GM21423 (cell line): ENCODE data around the gene ZRSR2.
"Not testable (repeated sequence)": the region's sequence is repeated elsewhere in the genome, so short reads cannot be mapped to it uniquely, and the experiment has no call there.

Experiments
- ATAC-seq: cut with Tn5 transposase; IDR thresholded peaks from one replicate; pipeline ENCODE4 v1.9.1; 2021; ENCODE audit warnings: mild to moderate bottlenecking, moderate library complexity; ENCODE audit not compliant: unreplicated experiment

The ZRSR2 gene

GRCh38 chrX:15797707-15798106 is 7.4 kb downstream of the ZRSR2 start:
- no peak for ATAC-seq

GRCh38 chrX:15804563-15804962 is 14.3 kb downstream of the ZRSR2 start:
- no peak for ATAC-seq

GRCh38 chrX:15808254-15808653 is 18.0 kb downstream of the ZRSR2 start:
- ATAC-seq = no peak

- no peak for ATAC-seq
These were observed 22.1 kb downstream of the ZRSR2 start for GRCh38 chrX:15812192-15812938.

- no peak for ATAC-seq
These were observed 23.1 kb downstream of the ZRSR2 start for GRCh38 chrX:15813416-15813815.

- ATAC-seq = no peak
These were observed 24.6 kb downstream of the ZRSR2 start for GRCh38 chrX:15814771-15815365.

- ATAC-seq = no peak
These were observed 25.6 kb downstream of the ZRSR2 start for GRCh38 chrX:15815779-15816437.

GRCh38 chrX:15816438-15816809 is 26.1 kb downstream of the ZRSR2 start:
- ATAC-seq = no peak

GRCh38 chrX:15816886-15817285 is 26.6 kb downstream of the ZRSR2 start:
- no peak for ATAC-seq

- ATAC-seq = no peak
These were observed 30.1 kb downstream of the ZRSR2 start for GRCh38 chrX:15820106-15821073.

GRCh38 chrX:15822922-15823321 is 32.6 kb downstream of the ZRSR2 start:
- ATAC-seq = no peak

- no peak for ATAC-seq
These were observed 35.7 kb downstream of the ZRSR2 start for GRCh38 chrX:15825936-15826335.

- no peak for ATAC-seq
These were observed 38.9 kb downstream of the ZRSR2 start for GRCh38 chrX:15829217-15829616.

GRCh38 chrX:15831347-15831746 is 41.1 kb downstream of the ZRSR2 start:
- ATAC-seq = not testable (repeated sequence)

GRCh38 chrX:15834053-15834452 is 43.8 kb downstream of the ZRSR2 start:
- no peak for ATAC-seq

- no peak for ATAC-seq
These were observed 44.7 kb downstream of the ZRSR2 start for GRCh38 chrX:15834827-15835595.

GRCh38 chrX:15838017-15838416 is 47.7 kb downstream of the ZRSR2 start:
- ATAC-seq = no peak

- ATAC-seq = no peak
These were observed 51.7 kb downstream of the ZRSR2 start for GRCh38 chrX:15841853-15842516.

- no peak for ATAC-seq
These were observed 53.7 kb downstream of the ZRSR2 start for GRCh38 chrX:15843960-15844359.

- no peak for ATAC-seq
These were observed 58.3 kb downstream of the ZRSR2 start for GRCh38 chrX:15848576-15848975.
